DMS53 (cell line): ENCODE measurements around the gene RYR3.
"Not testable (repeated sequence)": the region's sequence is repeated elsewhere in the genome, so short reads cannot be mapped to it uniquely, and the experiment has no call there.

Experiments
- DNase-seq: peaks from one replicate; lab custom pipeline; 2025; lab: John Stamatoyannopoulos, UW

RYR3 gene

DNA sequence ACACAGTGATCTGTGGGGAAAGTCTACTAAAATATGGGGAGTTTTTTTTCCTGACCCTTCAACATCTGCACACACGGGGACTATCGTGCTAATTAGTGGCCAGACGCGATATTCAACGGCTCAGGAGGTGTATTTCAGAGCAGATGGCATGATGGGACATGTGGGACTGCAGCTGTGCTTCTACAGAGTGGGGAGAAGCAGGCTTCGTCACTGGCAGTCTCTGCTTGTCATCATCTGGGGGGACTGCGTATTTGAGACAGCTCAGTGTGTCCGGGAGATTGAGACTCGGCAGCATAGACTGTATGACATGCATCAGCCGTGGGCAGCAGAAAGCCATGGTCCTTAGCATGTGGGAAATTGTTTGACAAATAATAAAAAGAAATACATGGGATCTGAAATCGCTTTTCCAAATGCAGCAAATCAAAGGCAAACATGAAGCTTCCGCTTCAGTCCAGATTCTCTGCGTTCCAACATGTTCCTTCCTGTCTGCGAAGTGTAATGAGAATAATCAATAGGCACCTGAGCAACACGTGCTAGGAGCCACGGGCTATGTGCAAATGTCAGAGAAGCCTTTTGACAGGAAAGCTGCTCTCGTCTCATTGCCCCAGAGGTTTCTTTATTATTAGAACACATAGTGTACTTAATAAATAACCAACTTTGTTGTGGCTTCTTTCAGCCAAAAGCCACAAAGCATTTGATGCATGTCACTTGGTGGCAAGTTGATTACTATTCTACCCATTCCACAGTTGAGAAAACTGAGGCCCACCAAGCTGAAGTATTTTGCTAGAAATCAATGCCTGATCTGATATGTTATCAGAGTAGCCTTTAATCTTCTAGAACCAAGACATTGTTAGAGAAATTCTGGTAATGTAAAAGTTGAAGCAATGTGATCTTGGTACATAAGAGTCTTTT, 276.3 kb downstream of the RYR3 start:
- no peak for DNase-seq

- DNase-seq: no peak
Observed at GRCh38 chr15:33587773-33588172, 277.0 kb downstream of the RYR3 start.

DNA sequence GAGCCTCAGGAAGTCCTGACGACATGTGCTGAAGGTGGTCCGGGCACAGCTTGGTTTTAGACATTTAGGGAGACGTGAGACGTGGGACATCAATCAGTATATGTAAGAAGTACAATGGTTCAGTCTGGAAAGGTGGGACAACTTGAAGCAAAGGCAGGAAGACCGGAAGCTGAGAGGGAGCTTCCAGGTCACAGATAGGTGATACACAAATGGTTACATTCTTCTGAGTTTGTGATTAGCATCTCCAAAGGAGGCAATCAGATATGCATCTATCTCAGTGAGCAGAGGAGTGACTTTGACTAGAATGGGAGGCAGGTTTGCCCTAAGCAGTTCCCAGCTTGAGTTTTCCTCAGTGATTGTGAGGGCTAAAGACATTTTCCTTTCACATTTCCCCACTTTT, 282.1 kb downstream of the RYR3 start:
- no peak for DNase-seq

- DNase-seq: not testable (repeated sequence)
Observed at GRCh38 chr15:33598382-33598781, 287.6 kb downstream of the RYR3 start.

GRCh38 chr15:33600212-33600611, 289.4 kb downstream of the RYR3 start:
- DNase-seq: no peak

DNA sequence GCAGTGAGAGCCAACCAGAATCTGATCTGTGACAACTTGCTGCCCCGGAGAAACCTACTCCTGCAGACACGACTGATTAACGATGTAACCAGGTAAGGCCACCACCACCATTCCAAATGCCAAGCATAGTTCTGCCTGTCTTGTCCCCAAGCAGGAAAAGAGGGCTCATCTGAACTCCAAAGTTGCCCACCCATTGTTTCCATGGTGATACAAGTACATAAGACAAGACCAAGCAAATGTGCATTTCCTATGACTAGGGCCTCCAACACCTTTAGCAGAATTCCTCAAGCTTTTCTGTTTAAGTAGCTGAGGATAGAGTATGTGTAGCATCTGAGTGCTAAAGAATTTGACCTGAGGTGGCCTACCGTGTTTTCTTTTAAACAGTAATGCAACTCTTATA, 290.7 kb downstream of the RYR3 start:
- DNase-seq: no peak

DNA sequence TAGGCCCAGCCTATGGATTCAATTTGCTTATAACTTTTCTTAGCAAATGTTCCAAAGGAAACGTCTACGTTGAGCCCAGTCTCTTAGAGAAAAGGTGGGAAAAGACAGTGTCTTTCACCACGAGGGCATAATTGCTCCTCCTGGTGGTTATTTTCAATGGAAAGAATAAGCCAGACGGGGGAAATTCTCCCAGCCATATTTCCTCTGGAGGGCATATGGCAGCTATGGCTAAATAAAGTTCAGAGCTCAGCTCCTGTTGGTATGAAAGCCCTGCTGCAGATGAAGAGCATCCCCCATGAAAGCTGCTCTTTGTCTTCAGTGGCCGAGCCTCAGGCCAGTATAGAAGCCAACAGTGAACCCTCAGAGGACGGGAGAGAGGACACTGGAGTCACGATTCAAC, 297.9 kb downstream of the RYR3 start:
- peak; percentile 6 for DNase-seq

DNA sequence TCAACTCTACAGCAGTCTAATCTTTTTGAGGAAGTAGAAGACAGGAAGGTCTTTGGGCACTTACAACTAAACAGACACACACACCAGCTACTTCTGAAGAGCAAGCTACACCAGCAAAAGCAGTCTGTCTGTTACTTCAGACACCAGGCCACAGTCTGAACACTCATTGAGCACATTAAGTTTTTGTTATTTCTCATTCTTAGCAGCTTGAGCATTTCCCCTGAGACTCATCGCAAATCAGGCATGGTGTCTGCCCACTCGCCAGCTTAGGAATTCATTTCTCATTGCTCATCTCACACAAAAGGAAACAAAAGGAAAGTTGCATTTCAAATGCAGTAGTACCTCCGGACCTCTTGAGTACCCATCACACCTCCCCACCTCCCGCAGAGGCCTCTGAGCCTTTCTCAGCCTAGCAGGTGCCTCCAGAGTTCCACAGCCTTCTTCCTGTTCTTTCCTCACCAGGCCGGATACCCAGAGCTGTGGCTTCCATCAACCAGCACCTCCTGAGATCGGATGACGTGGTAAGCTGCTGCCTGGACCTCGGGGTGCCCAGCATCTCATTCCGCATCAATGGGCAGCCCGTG, 302.0 kb downstream of the RYR3 start:
- no peak for DNase-seq

- no peak for DNase-seq
Observed at GRCh38 chr15:33616475-33616874, 305.7 kb downstream of the RYR3 start.

DNA sequence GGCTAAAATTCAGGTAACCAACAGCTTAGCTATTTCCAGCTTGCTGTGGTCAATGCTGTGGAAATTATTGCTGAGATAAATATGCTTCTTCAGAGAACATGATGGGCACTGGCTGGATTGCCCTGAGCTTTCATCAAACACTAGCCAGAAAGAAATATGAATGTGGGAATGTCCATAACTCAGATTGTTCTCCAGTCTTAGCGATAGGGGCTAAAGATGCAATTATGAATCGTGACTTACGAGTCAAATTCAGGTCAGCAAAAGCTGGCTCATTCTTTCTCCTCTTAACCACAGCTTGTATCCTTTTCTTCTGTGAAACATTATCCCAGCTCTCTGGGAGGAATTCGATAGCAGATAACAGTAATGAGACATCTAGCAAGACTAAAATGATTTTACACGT, 307.6 kb downstream of the RYR3 start:
- DNase-seq: no peak

DNA sequence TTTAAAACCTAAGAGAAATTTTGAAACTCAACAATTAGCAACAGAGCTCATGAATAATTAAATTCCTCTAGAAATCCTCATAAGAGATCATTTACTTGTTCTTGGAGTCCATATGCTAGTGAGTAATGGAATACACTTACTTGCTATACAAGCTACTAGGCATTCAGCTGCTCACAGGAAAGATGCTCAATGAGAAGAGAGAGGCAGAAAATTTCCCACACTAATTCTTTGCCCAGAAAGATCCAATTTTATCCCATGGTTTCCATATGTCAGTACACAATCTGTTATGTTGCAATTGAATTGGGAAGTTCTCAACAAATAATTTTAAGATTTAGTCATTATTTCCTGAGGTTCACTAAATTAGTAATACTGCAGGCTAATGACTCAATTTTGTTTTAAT, 310.4 kb downstream of the RYR3 start:
- no peak for DNase-seq

DNA sequence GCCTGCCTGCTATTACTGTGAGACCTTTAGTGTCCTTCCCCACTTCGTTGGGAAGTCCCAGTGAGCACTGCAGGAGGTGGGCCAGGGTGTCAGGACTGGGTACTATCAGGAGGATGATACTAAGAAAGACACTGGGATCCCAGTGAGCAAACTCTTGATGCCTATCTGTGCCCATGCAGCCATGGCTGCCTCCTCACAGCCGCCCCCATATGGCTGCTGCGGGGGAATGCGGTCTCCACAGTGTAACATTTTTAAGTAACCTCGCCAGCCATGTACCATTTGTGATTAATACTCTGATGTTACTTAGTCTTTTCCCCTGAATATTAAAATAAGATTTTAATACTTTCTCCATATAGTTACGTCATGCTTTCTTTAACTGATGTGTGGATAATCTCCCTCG, 312.2 kb downstream of the RYR3 start:
- no peak for DNase-seq

GRCh38 chr15:33624439-33624838, 313.7 kb downstream of the RYR3 start:
- no peak for DNase-seq

- DNase-seq: no peak
Observed at GRCh38 chr15:33629647-33630046, 318.9 kb downstream of the RYR3 start.

DNA sequence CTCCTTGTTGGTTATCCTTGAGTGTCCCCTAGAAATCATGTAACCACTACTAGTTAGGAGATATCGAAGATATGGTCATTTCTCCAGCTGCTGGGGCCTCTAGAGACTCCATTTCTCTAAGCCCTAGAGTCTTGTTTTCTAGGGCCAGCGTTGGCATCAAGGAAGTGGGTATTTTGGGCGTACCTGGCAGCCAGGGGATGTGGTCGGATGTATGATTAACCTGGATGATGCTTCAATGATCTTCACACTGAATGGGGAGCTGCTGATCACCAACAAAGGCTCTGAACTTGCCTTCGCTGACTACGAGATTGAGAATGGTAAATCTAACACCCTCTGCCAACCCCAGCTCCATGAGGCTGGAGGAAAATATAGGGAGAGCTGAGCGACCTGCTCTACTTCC, 325.5 kb downstream of the RYR3 start:
- DNase-seq: no peak

- DNase-seq: no peak
Observed at GRCh38 chr15:33636958-33637357, 326.2 kb downstream of the RYR3 start.

DNA sequence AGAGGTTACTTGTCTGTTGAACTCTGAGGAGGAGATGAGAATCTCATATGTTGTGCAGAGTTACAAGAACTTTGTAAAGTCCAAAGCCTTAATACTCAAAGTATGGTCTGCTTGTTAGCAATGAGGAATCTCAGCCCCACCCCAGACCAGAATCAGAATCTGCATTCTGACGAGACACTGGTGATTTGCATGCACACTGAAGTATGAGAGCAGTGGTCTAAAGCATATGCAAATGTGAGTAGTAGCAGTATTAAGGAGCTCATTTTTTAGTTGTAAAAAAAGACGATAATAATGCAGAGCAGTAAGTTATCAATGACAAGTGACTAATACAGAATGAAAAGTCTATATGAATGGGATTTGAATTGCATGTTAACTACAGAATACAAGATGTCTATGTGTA, 327.7 kb downstream of the RYR3 start:
- no peak for DNase-seq

DNA sequence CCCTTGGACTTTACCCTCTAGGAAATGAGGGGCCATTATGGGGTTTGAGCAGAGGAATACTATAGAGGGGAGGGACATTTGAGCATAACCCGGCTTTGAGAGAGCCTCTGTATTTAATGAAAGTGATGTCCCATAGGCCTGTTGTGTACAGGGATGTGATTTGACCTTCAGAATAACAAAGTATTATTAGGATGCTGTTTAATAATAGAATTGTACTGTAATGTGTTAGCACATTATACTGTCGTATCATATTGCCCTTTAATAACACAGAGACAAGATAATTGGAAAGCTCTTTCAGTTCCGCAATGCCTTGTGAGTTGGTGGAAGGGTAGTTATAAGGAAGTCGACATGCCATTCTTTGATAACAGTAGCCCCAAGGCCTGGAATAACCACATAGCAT, 328.3 kb downstream of the RYR3 start:
- DNase-seq: no peak

- no peak for DNase-seq
Observed at GRCh38 chr15:33639456-33639855, 328.7 kb downstream of the RYR3 start.

- peak; percentile 3 for DNase-seq
Observed at GRCh38 chr15:33639978-33640377, 329.2 kb downstream of the RYR3 start.

DNA sequence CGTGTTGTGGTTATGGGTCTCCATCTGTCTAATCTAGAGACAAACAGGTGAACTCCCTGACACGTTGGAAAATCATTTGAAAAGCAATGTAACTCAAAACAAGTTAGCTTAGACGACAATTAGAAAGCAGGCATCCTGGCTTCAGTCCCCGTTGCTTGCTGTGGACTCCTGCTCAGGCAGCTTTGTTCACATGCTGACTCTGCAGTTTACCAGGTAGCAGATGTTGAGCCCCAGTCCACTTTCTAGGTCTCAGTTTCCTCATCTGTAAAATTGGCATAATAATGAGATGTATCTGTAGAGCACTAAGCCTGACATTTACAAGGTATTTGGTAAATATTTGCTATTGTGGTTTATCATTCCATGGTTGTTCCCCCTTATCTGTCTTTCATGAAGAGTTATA, 330.3 kb downstream of the RYR3 start:
- no peak for DNase-seq

DNA sequence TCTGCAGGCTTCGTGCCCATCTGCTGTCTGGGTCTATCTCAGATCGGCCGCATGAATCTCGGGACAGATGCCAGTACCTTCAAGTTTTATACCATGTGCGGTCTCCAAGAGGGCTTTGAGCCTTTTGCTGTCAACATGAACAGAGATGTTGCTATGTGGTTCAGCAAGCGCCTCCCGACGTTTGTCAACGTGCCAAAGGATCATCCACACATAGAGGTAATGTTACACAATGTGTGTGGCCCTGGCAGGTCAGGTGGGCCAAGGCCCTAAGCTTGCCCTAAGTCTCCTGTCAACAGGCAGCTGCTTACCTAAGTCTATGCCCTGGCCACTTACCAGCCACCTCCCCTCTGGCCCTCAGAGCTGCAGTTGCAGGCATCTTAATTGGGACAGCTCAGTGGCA, 333.5 kb downstream of the RYR3 start:
- no peak for DNase-seq

DNA sequence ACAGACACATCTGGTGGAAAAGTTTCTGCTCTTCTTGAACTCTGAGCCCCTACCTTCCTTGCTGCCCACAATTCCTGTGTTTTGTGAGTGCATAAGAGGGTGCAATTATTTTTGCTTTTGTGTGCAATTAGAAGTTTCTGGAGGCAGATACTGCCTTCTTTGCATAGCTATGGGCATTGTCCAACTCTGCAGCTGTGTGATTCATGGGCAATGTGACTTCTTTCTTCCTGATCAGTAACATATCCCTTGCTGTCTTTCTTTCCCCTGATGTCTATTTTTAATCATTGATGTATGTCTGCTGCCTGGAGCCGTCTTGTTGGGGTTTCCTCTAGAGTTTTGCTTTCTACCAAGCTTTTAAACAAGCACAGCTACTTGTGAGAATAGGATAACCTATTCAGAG, 336.0 kb downstream of the RYR3 start:
- no peak for DNase-seq
